GM12864 (cell line): ENCODE measurements around the gene TAS2R38.
"Not testable (repeated sequence)": the region's sequence is repeated elsewhere in the genome, so short reads cannot be mapped to it uniquely, and the experiment has no call there.

ENCODE experiments used
- DNase-seq: peaks from one replicate; pipeline ENCODE4 v3.0.0-alpha.2; 2011; ENCODE audit warnings: low read depth
- H3K4me3 ChIP-seq: 2 replicates; pipeline ENCODE4 v1.5.1; 2011; ENCODE audit warnings: mild to moderate bottlenecking, low read depth, low read length, control low read depth
- TF ChIP-seq, protein P1 (sequence below): IDR thresholded peaks from 2 replicates; pipeline ENCODE4 v1.5.1; 2011; ENCODE audit warnings: low read depth, mild to moderate bottlenecking, moderate library complexity, low read length, control low read depth, inconsistent platforms; ENCODE audit errors: missing control alignments

The TAS2R38 gene

DNA sequence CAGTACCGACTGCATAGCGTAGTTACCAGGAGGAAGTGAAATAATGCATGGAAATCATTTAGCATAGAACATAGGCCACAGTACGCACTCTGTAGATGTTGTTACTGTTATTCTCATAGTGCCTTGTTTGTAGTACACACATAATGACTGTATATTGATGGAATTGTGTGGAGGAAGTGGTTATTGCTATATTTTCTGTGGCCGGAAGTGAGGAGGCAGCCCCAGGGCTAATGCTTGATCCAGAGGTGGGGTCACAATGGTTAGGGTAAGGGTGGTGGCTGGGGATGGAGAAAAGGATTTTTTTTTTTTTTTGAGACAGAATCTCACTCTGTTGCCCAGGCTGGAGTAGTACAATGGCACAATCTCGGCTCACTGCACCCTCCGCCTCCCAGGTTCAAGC is 17.6 kb upstream of the TAS2R38 start:
- no peak for DNase-seq
- TF ChIP-seq, protein P1, sequence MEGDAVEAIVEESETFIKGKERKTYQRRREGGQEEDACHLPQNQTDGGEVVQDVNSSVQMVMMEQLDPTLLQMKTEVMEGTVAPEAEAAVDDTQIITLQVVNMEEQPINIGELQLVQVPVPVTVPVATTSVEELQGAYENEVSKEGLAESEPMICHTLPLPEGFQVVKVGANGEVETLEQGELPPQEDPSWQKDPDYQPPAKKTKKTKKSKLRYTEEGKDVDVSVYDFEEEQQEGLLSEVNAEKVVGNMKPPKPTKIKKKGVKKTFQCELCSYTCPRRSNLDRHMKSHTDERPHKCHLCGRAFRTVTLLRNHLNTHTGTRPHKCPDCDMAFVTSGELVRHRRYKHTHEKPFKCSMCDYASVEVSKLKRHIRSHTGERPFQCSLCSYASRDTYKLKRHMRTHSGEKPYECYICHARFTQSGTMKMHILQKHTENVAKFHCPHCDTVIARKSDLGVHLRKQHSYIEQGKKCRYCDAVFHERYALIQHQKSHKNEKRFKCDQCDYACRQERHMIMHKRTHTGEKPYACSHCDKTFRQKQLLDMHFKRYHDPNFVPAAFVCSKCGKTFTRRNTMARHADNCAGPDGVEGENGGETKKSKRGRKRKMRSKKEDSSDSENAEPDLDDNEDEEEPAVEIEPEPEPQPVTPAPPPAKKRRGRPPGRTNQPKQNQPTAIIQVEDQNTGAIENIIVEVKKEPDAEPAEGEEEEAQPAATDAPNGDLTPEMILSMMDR: no peak
- no peak overlapping the region for H3K4me3 ChIP-seq

DNA sequence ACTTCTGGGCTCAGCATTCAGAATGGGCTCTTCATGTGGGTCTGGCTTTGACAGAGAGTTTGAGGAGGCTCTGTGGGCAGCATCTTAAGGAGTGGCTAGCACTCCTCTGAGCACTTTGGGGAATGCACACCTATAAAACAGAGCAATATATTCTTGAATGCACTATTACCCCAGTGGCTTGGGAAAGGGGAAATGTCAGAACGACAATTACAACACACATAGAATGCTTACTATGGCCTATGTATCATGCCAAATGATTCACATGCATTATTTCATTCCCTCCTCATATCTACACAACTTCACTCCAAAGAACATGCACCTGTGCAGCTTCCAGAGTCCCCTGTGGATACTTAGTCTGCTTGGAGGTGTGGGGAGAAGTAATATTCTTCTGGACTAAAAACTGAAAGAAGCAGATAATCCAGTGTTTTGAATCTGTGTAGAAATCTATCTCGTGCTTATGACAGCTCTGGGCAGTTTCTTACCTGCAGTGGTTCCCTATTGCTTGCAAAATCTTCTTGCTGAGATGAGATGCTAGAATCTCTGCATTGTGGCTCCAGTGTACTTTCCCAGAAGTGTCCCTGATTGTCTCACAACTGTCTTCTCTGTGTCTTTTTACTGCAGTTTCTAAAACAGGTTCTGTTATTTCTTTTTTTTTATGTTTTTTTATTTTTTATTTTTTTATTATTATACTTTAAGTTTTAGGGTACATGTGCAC is 16.6 kb upstream of the TAS2R38 start:
- DNase-seq: no peak
- H3K4me3 ChIP-seq: no peak overlapping the region
- TF ChIP-seq, protein P1: no peak

DNA sequence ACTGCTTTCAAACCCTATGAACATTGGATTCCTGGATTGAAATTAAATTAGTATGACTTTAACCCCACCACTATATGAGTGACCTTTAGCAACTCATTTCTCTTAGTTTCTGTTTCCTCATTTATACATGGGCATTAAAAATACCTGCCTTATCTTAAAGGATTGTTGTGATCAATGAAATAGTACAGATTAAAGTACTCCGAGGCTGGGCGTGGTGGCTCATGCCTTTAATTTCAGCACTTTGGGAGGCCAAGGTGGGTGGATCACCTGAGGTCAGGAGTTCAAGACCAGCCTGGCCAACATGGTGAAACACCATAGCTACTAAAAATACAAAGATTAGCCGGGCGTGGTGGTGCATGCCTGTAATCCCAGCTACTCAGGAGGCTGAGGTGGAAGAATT is 14.2 kb upstream of the TAS2R38 start:
- DNase-seq, H3K4me3 ChIP-seq: not testable (repeated sequence)

DNA sequence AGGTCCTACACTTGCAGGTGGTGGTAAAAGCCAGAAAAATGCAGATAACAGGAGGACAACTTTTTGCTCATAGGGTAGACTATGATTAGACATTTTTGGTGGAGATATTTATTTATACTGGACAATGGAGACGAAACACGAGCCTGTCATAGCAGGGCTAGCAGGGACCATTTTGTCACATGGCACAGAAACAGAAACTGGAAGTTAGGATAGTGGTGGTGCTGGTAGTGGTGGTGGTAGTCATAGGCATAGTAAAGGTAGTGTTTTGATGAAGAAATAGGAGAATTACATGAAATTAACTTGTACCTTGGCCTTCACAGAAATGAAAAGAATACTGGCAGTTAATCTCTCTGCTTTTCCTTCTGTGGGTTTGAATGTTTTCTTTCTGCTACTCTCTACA is 13.3 kb upstream of the TAS2R38 start:
- TF ChIP-seq, protein P1: no peak
- DNase-seq: no peak
- no peak overlapping the region for H3K4me3 ChIP-seq

DNA sequence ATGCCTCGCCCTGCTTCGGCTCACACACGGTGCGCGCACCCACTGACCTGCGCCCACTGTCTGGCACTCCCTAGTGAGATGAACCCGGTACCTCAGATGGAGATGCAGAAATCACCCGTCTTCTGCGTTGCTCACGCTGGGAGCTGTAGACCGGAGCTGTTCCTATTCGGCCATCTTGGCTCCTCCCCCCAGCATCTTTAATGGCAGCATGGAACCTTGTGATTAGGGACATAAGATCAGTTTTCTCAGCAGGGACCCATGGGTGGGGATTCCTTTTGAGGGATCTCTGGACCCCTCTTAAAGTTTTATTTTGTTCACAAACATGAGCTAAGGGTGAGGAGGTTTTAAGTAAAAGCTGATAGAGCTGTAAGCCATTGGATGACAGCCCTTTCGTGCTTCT is 12.4 kb upstream of the TAS2R38 start:
- not testable (repeated sequence) for DNase-seq, H3K4me3 ChIP-seq

DNA sequence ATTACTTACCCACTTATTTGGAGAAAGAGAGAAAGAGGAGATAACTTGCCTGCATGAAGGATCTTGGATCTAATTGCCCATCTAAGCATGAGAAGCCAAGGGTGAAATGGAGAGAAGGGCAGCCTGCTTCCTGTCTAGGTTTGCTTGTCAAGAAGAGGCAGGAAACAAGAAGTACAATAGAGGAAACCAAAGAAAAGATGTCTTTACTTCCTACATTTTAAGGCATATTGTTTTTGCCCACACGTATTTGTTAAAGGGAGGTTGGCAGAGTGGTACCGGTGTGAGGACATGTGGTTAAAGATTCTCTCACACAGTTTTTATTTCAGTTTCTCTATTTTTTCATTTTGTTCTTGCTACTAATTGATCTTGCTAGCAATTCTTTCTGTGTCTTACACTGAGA is 6.0 kb upstream of the TAS2R38 start:
- DNase-seq: no peak
- no peak overlapping the region for H3K4me3 ChIP-seq
- TF ChIP-seq, protein P1: no peak

DNA sequence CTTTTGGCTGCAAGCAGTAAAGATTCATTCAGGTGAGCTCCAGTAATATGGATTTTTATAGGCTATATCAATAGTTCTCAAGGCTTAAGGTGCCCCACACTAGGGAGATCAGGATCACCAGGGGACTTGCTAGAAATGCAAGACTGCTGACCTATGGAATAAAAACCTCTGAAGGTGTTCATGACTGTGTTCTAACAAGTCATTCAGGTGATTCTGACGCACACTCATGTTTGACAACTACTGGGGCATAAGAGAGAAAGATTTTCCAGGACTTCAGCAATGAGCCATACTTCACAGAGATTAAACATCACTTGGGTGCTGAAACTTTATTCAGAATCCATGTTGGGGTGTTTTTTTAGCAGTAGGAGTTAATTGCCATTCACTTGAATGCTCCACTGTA is 4.8 kb upstream of the TAS2R38 start:
- TF ChIP-seq, protein P1: no peak
- no peak overlapping the region for H3K4me3 ChIP-seq
- DNase-seq: no peak

DNA sequence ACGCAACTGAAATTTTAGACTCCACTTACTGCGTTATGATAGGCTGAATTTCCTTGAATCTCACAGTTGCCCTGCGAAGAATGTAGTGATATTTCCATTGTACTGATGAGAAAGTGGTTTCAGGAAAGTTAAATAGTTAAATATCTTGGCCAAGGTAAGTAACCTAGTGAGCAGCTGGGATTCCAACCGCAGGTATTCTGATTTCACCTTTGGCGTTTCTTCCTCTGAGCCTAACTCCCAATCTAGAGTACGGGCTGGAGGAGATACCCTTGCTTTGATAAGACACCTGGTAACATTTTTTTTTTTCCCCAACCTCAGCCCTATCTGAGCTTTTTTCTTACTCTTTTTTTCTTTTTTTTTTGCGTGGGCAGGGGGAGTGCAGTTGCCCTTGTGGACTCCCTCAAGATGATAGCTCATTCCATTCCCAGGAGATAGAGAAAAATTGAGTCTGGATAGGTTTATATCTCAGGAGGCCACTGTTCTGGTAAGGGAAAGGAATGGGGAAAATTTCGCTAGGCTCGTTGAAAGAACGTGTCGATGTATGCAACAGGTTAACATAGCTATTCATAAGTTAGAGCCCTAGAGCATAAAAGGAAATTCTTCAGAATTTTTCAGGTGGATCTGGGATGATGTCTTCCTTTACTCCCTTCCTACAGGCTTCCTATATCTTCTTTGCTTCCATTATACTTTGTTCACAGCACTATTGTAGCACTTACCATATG is 3.1 kb upstream of the TAS2R38 start:
- no peak overlapping the region for H3K4me3 ChIP-seq
- no peak for DNase-seq
- TF ChIP-seq, protein P1: no peak
